ENCODE measurements around the gene GIT2. TPM values are rescaled to one million over a fixed set of nuclear protein-coding genes. Genes with fewer than 3 reads are reported as not detected.
A peak's percentile ranks its signal among the peaks of the same experiment; 100 is the strongest.

Gene GIT2
- total RNA-seq, 2 donors from 2014 or later, result 27.0 to 27.9 TPM

DNA sequence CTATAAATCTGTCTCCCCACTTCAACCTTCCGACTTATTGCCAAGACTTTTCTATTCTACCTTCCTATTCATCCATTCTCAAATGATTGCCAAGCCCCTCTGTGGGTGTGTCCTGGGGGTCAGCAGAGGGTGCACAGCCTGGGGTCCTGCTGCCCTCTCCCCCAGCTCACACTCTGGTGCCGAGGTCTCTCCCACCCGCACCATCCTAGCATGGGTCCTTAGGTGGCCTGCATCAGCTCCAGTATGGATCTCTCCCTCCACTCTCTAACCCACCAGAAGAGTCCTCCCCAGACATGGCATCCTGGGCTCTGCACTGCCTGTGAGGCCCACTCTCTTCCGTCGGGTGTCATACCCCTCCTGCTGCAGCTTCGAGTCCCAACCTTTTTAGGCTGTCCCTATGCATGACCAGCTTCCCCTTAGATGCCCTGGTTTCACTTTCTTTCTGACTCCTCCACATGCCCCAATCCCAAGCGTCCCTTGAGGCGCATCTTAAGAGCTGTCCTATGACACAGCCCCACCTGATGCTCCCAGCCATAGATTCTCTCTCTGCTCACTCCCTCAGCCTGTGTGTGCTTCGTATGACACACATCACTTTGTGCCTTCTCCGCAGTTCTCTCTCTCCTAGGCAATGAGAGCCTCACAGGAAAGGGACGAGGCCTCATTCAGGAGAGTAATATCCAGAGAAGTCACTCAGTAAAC is 43.9 kb downstream of the GIT2 start:
- no peaks in the 10 kb centered on the region for H3K4me1 ChIP-seq (ENCODE audit: control insufficient read depth, insufficient read depth, low read length)
- peaks cover 4% of the 10 kb centered on the region for H3K4me1 Mint-ChIP-seq
- 95 to 98% methylated on average over 8 to 11 of the region's 11 CpGs for WGBS, 2 experiments (ENCODE audit: insufficient coverage in 1 of 2, insufficient read length in 1 of 2)
- no peaks in the 10 kb centered on the region for H3K9me3 ChIP-seq (ENCODE audit: control insufficient read depth, low read length)
- peaks cover 73% of the 10 kb centered on the region for H3K36me3 ChIP-seq (ENCODE audit: control insufficient read depth, insufficient read depth, low read length)
- DNase-seq, result no peak
- H3K4me3 ChIP-seq (ENCODE audit: low read length), result no peak overlapping the region
- no peaks in the 10 kb centered on the region for H3K27me3 Mint-ChIP-seq (ENCODE audit: insufficient read depth)
- H3K4me3 Mint-ChIP-seq, result no peak overlapping the region
- peak overlapping the region; percentile 35 for H3K27ac Mint-ChIP-seq
- TF ChIP-seq, protein P1, sequence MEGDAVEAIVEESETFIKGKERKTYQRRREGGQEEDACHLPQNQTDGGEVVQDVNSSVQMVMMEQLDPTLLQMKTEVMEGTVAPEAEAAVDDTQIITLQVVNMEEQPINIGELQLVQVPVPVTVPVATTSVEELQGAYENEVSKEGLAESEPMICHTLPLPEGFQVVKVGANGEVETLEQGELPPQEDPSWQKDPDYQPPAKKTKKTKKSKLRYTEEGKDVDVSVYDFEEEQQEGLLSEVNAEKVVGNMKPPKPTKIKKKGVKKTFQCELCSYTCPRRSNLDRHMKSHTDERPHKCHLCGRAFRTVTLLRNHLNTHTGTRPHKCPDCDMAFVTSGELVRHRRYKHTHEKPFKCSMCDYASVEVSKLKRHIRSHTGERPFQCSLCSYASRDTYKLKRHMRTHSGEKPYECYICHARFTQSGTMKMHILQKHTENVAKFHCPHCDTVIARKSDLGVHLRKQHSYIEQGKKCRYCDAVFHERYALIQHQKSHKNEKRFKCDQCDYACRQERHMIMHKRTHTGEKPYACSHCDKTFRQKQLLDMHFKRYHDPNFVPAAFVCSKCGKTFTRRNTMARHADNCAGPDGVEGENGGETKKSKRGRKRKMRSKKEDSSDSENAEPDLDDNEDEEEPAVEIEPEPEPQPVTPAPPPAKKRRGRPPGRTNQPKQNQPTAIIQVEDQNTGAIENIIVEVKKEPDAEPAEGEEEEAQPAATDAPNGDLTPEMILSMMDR (conservative IDR thresholded peaks at IDR 0.05), result no peak
- no peak overlapping the region for H3K9ac ChIP-seq (ENCODE audit: extremely low read depth, low read length, poor library complexity, severe bottlenecking)
- no peak overlapping the region for H3K27ac ChIP-seq (ENCODE audit: low read depth, low read length)
- H3K27me3 ChIP-seq (ENCODE audit: control insufficient read depth, insufficient read depth, low read length, poor library complexity, severe bottlenecking), result no peaks in the 10 kb centered on the region
- H3K9me3 Mint-ChIP-seq, result no peaks in the 10 kb centered on the region
- H3K36me3 Mint-ChIP-seq (ENCODE audit: low read depth), result peaks cover 64% of the 10 kb centered on the region

DNA sequence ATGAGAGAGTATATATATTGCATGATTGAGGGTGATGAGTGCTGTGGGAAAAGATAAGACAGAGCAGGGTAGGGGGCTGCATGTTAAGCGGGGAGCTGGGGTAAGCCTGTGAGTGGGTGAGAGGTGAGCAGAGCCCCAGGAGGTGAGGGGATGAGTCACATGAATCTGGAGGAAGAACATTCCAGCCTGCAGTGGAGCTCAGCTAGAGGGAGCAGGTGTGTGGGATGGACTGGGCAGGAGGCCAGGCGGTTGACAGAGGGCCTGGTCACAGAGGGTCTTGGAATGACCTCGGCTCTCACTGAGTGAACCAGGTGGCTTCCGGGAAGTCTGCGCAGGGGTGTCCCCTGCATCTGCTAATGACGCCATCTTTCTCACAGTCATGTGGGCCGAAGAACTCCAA is 44.4 kb downstream of the GIT2 start:
- no peaks in the 10 kb centered on the region for H3K9me3 ChIP-seq (ENCODE audit: control insufficient read depth, low read length)
- TF ChIP-seq, protein P1 (conservative IDR thresholded peaks at IDR 0.05), result no peak
- peak overlapping the region; percentile 6 for H3K27ac Mint-ChIP-seq
- no peaks in the 10 kb centered on the region for H3K27me3 Mint-ChIP-seq (ENCODE audit: insufficient read depth)
- H3K9ac ChIP-seq (ENCODE audit: extremely low read depth, low read length, poor library complexity, severe bottlenecking), result no peak overlapping the region
- H3K36me3 Mint-ChIP-seq (ENCODE audit: low read depth), result peaks cover 66% of the 10 kb centered on the region
- H3K4me3 ChIP-seq (ENCODE audit: low read length), result no peak overlapping the region
- H3K9me3 Mint-ChIP-seq, result no peaks in the 10 kb centered on the region
- H3K27ac ChIP-seq (ENCODE audit: low read depth, low read length), result no peak overlapping the region
- no peaks in the 10 kb centered on the region for H3K27me3 ChIP-seq (ENCODE audit: control insufficient read depth, insufficient read depth, low read length, poor library complexity, severe bottlenecking)
- H3K4me3 Mint-ChIP-seq, result no peak overlapping the region
- DNase-seq, result peak; percentile 84
- H3K4me1 ChIP-seq (ENCODE audit: control insufficient read depth, insufficient read depth, low read length), result peaks cover 1% of the 10 kb centered on the region
- H3K4me1 Mint-ChIP-seq, result peaks cover 10% of the 10 kb centered on the region
- WGBS, 2 experiments (ENCODE audit: insufficient coverage in 1 of 2, insufficient read length in 1 of 2), result 90 to 95% methylated on average over 6 to 7 of the region's 7 CpGs
- H3K36me3 ChIP-seq (ENCODE audit: control insufficient read depth, insufficient read depth, low read length), result peaks cover 75% of the 10 kb centered on the region

DNA sequence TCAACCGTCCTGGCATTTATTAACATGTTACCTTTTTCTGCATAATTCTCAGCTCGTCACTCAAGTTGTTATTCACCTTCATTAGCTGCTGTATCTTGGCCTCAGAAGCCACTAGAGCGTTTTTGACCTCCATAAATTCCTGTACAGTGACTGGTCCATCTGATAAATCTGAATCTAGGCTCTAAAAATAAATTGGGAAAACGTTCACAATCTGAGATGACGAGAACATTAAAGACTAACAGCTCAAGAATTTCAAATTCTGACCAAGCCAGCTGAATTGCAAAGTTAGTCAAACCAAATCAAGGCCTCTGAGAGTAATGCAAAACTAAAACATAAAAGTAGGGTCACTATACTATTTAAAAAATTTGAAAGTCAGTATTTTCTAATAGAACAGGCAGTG is 45.0 kb downstream of the GIT2 start:
- Mint-ChIP-seq H3K4me1 (peaks cover 14% of the 10 kb centered on the region), H3K27me3 (ENCODE audit: insufficient read depth) (no peaks in the 10 kb centered on the region), H3K27ac (peak overlapping the region; percentile 3), H3K4me3 (no peak overlapping the region), H3K36me3 (ENCODE audit: low read depth) (peaks cover 65% of the 10 kb centered on the region), H3K9me3 (no peaks in the 10 kb centered on the region)
- H3K4me1 ChIP-seq (ENCODE audit: control insufficient read depth, insufficient read depth, low read length), result peaks cover 4% of the 10 kb centered on the region
- WGBS, 2 experiments (ENCODE audit: insufficient coverage in 1 of 2, insufficient read length in 1 of 2), result 92% methylated on average over 5 of the region's 5 CpGs
- no peak overlapping the region for H3K9ac ChIP-seq (ENCODE audit: extremely low read depth, low read length, poor library complexity, severe bottlenecking)
- H3K27ac ChIP-seq (ENCODE audit: low read depth, low read length), result no peak overlapping the region
- no peak overlapping the region for H3K4me3 ChIP-seq (ENCODE audit: low read length)
- no peaks in the 10 kb centered on the region for H3K27me3 ChIP-seq (ENCODE audit: control insufficient read depth, insufficient read depth, low read length, poor library complexity, severe bottlenecking)
- H3K9me3 ChIP-seq (ENCODE audit: control insufficient read depth, low read length), result no peaks in the 10 kb centered on the region
- TF ChIP-seq, protein P1 (conservative IDR thresholded peaks at IDR 0.05), result no peak
- no peak for DNase-seq
- H3K36me3 ChIP-seq (ENCODE audit: control insufficient read depth, insufficient read depth, low read length), result peaks cover 73% of the 10 kb centered on the region

Data from endodermal cell (in vitro differentiated cells).